PC-9 (cell line): ENCODE measurements around the gene VPS39. TPM values are rescaled to one million over a fixed set of nuclear protein-coding genes. Genes with fewer than 3 reads are reported as not detected.

Experiments used
- BruUV-seq: library from RNA; stranded (reverse); fragments of 400-500 nt; replicated peaks from 2 replicates; lab custom pipeline; 2021; lab: Mats Ljungman, UMichigan
- CTCF ChIA-PET: fragments of 300-600 bp; sonication (Branson Sonifier 250); formaldehyde crosslinking; loops from one replicate; lab custom pipeline; 2022; ENCODE audit warnings: antibody characterized with exemption; lab: Charles Lee
- POLR2A ChIA-PET: fragments of 300-600 bp; sonication (Branson Sonifier 250); formaldehyde crosslinking; loops from one replicate; lab custom pipeline; 2022; ENCODE audit warnings: antibody characterized with exemption; ENCODE audit not compliant: unreplicated experiment; lab: Charles Lee
- DNase-seq, 2 experiments: peaks; one replicate each; pipeline versions ENCODE4 v3.0.0 to v3.0.0-alpha.2; 2015 to 2022; ENCODE audit warnings: mixed read lengths in 1 of 2
- H2AFZ ChIP-seq: fragments of 200-600 bp; sonication (generic); 2 replicates; pipeline ENCODE4 v1.8.1; 2017; ENCODE audit warnings: antibody characterized with exemption
- H3F3A ChIP-seq: fragments of 200-600 bp; sonication (generic); 2 replicates; pipeline ENCODE4 v1.8.1; 2017; ENCODE audit warnings: antibody characterized with exemption, mild to moderate bottlenecking, low read depth; ENCODE audit not compliant: insufficient read depth
- H3K27ac ChIP-seq: fragments of 200-600 bp; sonication (generic); 2 replicates; pipeline ENCODE4 v1.6.1; 2016; ENCODE audit warnings: mixed run types
- H3K27me3 ChIP-seq: fragments of 200-600 bp; sonication (generic); 2 replicates; pipeline ENCODE4 v1.6.1; 2016; ENCODE audit warnings: low read depth, mixed run types; ENCODE audit not compliant: insufficient read depth
- H3K36me3 ChIP-seq: fragments of 200-600 bp; sonication (generic); 2 replicates; pipeline ENCODE4 v1.6.1; 2016; ENCODE audit warnings: low read depth, mixed run types
- H3K4me1 ChIP-seq: fragments of 200-600 bp; sonication (generic); replicated peaks from 2 replicates; pipeline ENCODE4 v1.6.1; 2016; ENCODE audit warnings: mixed run types; ENCODE audit not compliant: insufficient read depth
- H3K4me2 ChIP-seq: fragments of 200-600 bp; sonication (generic); 2 replicates; pipeline ENCODE4 v1.6.1; 2017; ENCODE audit warnings: mixed run types
- H3K4me3 ChIP-seq: fragments of 200-600 bp; sonication (generic); 2 replicates; pipeline ENCODE4 v1.6.1; 2016; ENCODE audit warnings: mixed run types
- H3K79me2 ChIP-seq: fragments of 200-600 bp; sonication (generic); 2 replicates; pipeline ENCODE4 v1.6.1; 2017; ENCODE audit warnings: low read depth, mixed run types
- H3K9me2 ChIP-seq: fragments of 200-600 bp; sonication (generic); 2 replicates; pipeline ENCODE4 v1.8.1; 2017; ENCODE audit warnings: mild to moderate bottlenecking; ENCODE audit not compliant: insufficient read depth
- H3K9me3 ChIP-seq: fragments of 200-600 bp; sonication (generic); 2 replicates; pipeline ENCODE4 v1.8.1; 2016; ENCODE audit warnings: low read depth; ENCODE audit not compliant: insufficient read depth
- H4K20me1 ChIP-seq: fragments of 200-600 bp; sonication (generic); 2 replicates; pipeline ENCODE4 v1.8.1; 2017; ENCODE audit not compliant: insufficient read depth
- CTCF ChIP-seq: fragments of 200-600 bp; sonication (generic); conservative IDR thresholded peaks from 2 replicates; pipeline ENCODE4 v1.6.1; 2017; ENCODE audit warnings: mixed run types, antibody characterized with exemption, mild to moderate bottlenecking, moderate library complexity
- EZH2 ChIP-seq: fragments of 200-600 bp; sonication (generic); IDR thresholded peaks from 2 replicates; pipeline ENCODE4 v1.8.0; 2017; ENCODE audit warnings: antibody characterized with exemption, low read depth
- intact Hi-C: fragments of 100-400 bp; cut with micrococcal nuclease; formaldehyde crosslinking; loops from one replicate; pipeline ENCODE4 v1.10.0; 2022; ENCODE audit not compliant: unreplicated experiment
- total RNA-seq: library from RNA; stranded (reverse); gene quantifications from 2 replicates; pipeline ENCODE4 v1.2.3, GENCODE V29; 2021

The VPS39 gene
- total RNA-seq, 1 experiment from 2014 or later: 57.6 TPM

GRCh38 chr15:42140383-42141070 is 67.6 kb downstream of the VPS39 start:
- TF ChIP-seq EZH2 (no peak), CTCF (no peak)
- 0 out of 2 replicates have a peak, but pooled peaks cover under 1% of the 10 kb centered on the region for H3F3A ChIP-seq
- no peaks in the 10 kb centered on the region for H3K27me3 ChIP-seq
- no peaks in the 10 kb centered on the region for H3K36me3 ChIP-seq
- no peaks in the 10 kb centered on the region; the same call in 1 of the 2 replicates for H3K9me3 ChIP-seq
- H3K9me2 ChIP-seq: no peaks in the 10 kb centered on the region
- intact Hi-C loops: no loop called here
- ChIA-PET CTCF (no interaction called here), POLR2A (no interaction called here)
- H3K79me2 ChIP-seq: no peaks in the 10 kb centered on the region
- no TSS peak for BruUV-seq
- no peak overlapping the region for H3K27ac ChIP-seq
- no peak overlapping the region for H3K4me3 ChIP-seq
- H3K4me1 ChIP-seq: no peaks in the 10 kb centered on the region
- DNase-seq: no peak
- no peak overlapping the region for H3K4me2 ChIP-seq
- H2AFZ ChIP-seq: no peak overlapping the region
- H4K20me1 ChIP-seq: no peaks in the 10 kb centered on the region

DNA sequence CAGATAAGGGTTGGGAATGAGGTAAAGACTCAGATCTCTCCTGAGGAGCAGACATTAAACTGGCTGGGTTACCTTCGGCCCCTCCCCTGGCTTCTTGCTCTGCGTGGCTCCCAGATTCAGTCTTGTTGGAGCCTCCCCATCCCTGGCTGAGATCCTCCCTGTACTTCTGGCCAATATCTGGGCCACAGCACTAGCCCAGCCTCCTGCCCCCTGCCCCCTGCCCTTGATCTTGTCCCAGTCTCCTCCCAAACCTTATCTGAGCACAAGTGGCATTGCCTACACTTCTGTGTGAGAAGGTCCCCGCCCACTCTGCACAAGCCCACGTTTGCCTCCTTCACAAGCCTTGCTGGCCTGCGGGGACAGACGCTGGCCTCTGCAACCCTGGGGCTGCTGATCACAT is 68.5 kb downstream of the VPS39 start:
- Histone ChIP-seq H3K4me2 (no peak overlapping the region), H3K4me3 (no peak overlapping the region), H3K27ac (no peak overlapping the region), H4K20me1 (no peaks in the 10 kb centered on the region), H2AFZ (no peak overlapping the region), H3F3A (0 out of 2 replicates have a peak, but pooled peaks cover 6% of the 10 kb centered on the region), H3K36me3 (no peaks in the 10 kb centered on the region), H3K9me2 (no peaks in the 10 kb centered on the region), H3K9me3 (no peaks in the 10 kb centered on the region; the same call in 1 of the 2 replicates), H3K27me3 (no peaks in the 10 kb centered on the region), H3K79me2 (no peaks in the 10 kb centered on the region), H3K4me1 (no peaks in the 10 kb centered on the region)
- intact Hi-C loops: loop anchor here (10.0 kb wide), 2 partner anchors 515 to 1235 kb away; no protein-coding TSS in a partner anchor
- TF ChIP-seq CTCF: no peak
- no peak for TF ChIP-seq EZH2
- ChIA-PET POLR2A (no interaction called here), CTCF (interaction anchor here (1.3 kb wide), 1 partner anchor 246 kb away, joined by 4 read pairs; no protein-coding TSS in a partner anchor)
- no TSS peak for BruUV-seq
- no peak for DNase-seq

- Histone ChIP-seq H3K27me3 (no peaks in the 10 kb centered on the region), H3K4me2 (no peak overlapping the region), H3K79me2 (no peaks in the 10 kb centered on the region), H3K9me3 (no peaks in the 10 kb centered on the region; the same call in 1 of the 2 replicates), H3F3A (0 out of 2 replicates have a peak, but pooled peaks cover 6% of the 10 kb centered on the region), H2AFZ (no peak overlapping the region), H3K27ac (no peak overlapping the region), H3K4me1 (no peaks in the 10 kb centered on the region), H3K9me2 (no peaks in the 10 kb centered on the region), H3K4me3 (no peak overlapping the region), H4K20me1 (no peaks in the 10 kb centered on the region), H3K36me3 (no peaks in the 10 kb centered on the region)
- intact Hi-C loops: loop anchor here (10.0 kb wide), 2 partner anchors 516 to 1234 kb away; no protein-coding TSS in a partner anchor
- no peak for TF ChIP-seq EZH2
- TF ChIP-seq CTCF: no peak
- DNase-seq: no peak
- ChIA-PET POLR2A (no interaction called here), CTCF (interaction anchor here (0.6 to 1.3 kb wide), 4 partner anchors 9 to 246 kb away, joined by 3 to 4 read pairs (median 4); no protein-coding TSS in a partner anchor)
- BruUV-seq: no TSS peak
Measured at GRCh38 chr15:42138968-42139386, 69.1 kb downstream of the VPS39 start.
